HUDEP-2 (cell line): ENCODE data around the gene RIMBP3C.
"Not testable (repeated sequence)": the region's sequence is repeated elsewhere in the genome, so short reads cannot be mapped to it uniquely, and the experiment has no call there.

Experiments used
- DNase-seq, 76 experiments: peaks; one replicate each; lab custom pipeline; 2025; ENCODE audit not compliant: unreplicated experiment in 76 of 76; lab: John Stamatoyannopoulos, UW

RIMBP3C gene

GRCh38 chr22:21551361-21551760 is at the start of gene RIMBP3C:
TSS of gene RIMBP3C (minus strand) at chr22:21551461. CDS start at chr22:21550976, 485 bp downstream.
- DNase-seq, result not testable (repeated sequence)

GRCh38 chr22:21599053-21599893 is 48.0 kb upstream of the RIMBP3C start:
- DNase-seq, result no peak

- no peak for DNase-seq
These were observed 47.0 kb upstream of the RIMBP3C start for GRCh38 chr22:21598302-21598701.

- DNase-seq, result not testable (repeated sequence)
These were observed 45.3 kb upstream of the RIMBP3C start for GRCh38 chr22:21596356-21597135.

GRCh38 chr22:21594865-21595452 is 43.7 kb upstream of the RIMBP3C start:
- DNase-seq, result no peak

- no peak for DNase-seq
These were observed 42.4 kb upstream of the RIMBP3C start for GRCh38 chr22:21593406-21594232.

- DNase-seq, result no peak
These were observed 41.2 kb upstream of the RIMBP3C start for GRCh38 chr22:21592422-21592821.

GRCh38 chr22:21591695-21592094 is 40.4 kb upstream of the RIMBP3C start:
- no peak for DNase-seq

GRCh38 chr22:21590809-21591641 is 39.8 kb upstream of the RIMBP3C start:
- DNase-seq, result no peak

GRCh38 chr22:21589396-21589795 is 38.1 kb upstream of the RIMBP3C start:
- no peak for DNase-seq

- peak in 6 of 76 experiments; percentile 8 to 20 (median 12) for DNase-seq
These were observed 36.7 kb upstream of the RIMBP3C start for GRCh38 chr22:21587803-21588611.

GRCh38 chr22:21585389-21585788 is 34.1 kb upstream of the RIMBP3C start:
- DNase-seq, result no peak

- DNase-seq, result no peak
These were observed 31.8 kb upstream of the RIMBP3C start for GRCh38 chr22:21582801-21583740.

- not testable (repeated sequence) for DNase-seq
These were observed 29.9 kb upstream of the RIMBP3C start for GRCh38 chr22:21581009-21581713.

GRCh38 chr22:21580623-21581007 is 29.4 kb upstream of the RIMBP3C start:
- DNase-seq, result not testable (repeated sequence)

GRCh38 chr22:21579474-21579851 is 28.2 kb upstream of the RIMBP3C start:
- DNase-seq, result no peak
